AG04450 (cell line): Measurements from ENCODE around the gene STARD6. TPM values are rescaled to one million over a fixed set of nuclear protein-coding genes. Genes with fewer than 3 reads are reported as not detected.

Experiments
- CTCF ChIA-PET: fragments of 300-600, 350-600 bp; formaldehyde crosslinking; extraction: SDS; loops from one replicate; lab custom pipeline; 2022; ENCODE audit warnings: antibody characterized with exemption, inconsistent platforms; lab: Charles Lee
- POLR2A ChIA-PET: fragments of 350-600 bp; formaldehyde crosslinking; extraction: SDS; loops from one replicate; lab custom pipeline; 2021; ENCODE audit warnings: antibody characterized with exemption, inconsistent platforms; lab: Yijun Ruan, JAX
- DNase-seq: peaks from one replicate; pipeline ENCODE4 v3.0.0-alpha.2; 2011; ENCODE audit warnings: low read depth, low spot score
- H3K27ac ChIP-seq: one replicate; pipeline ENCODE4 v1.5.1; 2012; ENCODE audit warnings: low read depth, low read length, control low read depth
- H3K27me3 ChIP-seq: one replicate; pipeline ENCODE4 v1.6.0; 2012; ENCODE audit warnings: low read length; ENCODE audit not compliant: control insufficient read depth, insufficient read depth
- H3K4me3 ChIP-seq: 2 replicates; pipeline ENCODE4 v1.5.1; 2011; ENCODE audit warnings: mild to moderate bottlenecking, low read depth, low read length, control low read depth
- H3K9me3 ChIP-seq: 2 replicates; pipeline ENCODE4 v1.5.1; 2012; ENCODE audit warnings: low read length; ENCODE audit not compliant: control insufficient read depth, insufficient read depth
- CTCF ChIP-seq: IDR thresholded peaks from 2 replicates; pipeline ENCODE4 v1.5.1; 2011; ENCODE audit warnings: low read depth, low read length, control low read depth, inconsistent platforms
- polyA plus RNA-seq: library from polyadenylated mRNA; depleted of rRNA; stranded (reverse); fragments of >200 nt; gene quantifications from 2 replicates; pipeline ENCODE4 v1.2.3, GENCODE V29; 2011

STARD6 gene
- polyA plus RNA-seq, 1 experiment: 0.14 TPM

DNA sequence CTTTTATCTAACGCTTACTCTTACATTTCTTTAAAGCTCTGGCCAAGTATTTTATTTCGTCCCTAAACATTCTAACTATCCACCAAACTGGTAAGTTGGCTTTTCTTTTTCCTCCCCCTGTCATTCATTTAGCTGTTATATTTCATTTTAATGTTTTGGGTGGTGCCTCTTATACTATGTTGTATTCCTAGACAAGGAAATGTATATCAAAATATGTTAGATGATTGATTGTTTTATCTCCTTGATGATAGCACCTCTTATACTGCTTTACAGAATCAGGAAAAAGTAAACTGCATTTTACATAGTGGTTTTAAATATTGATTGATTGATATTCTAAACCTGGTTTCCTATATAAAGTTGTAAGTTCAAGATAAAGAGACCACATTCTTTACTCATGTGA, 24.0 kb upstream of the STARD6 start:
- no peak overlapping the region for H3K4me3 ChIP-seq
- no peaks in the 10 kb centered on the region for H3K27me3 ChIP-seq
- CTCF ChIA-PET: interaction anchor here (0.9 kb wide), 1 partner anchor 24 kb away, joined by 3 read pairs; the partner anchor contains the start of genes C18orf54 and STARD6
- H3K9me3 ChIP-seq: no peaks in the 10 kb centered on the region; the same call in 1 of the 2 replicates
- no peak for TF ChIP-seq CTCF
- DNase-seq: no peak
- POLR2A ChIA-PET: no interaction called here
- no peak overlapping the region for H3K27ac ChIP-seq

GRCh38 chr18:54378057-54378456, 20.4 kb upstream of the STARD6 start:
- Histone ChIP-seq H3K9me3 (no peaks in the 10 kb centered on the region), H3K27me3 (no peaks in the 10 kb centered on the region), H3K4me3 (no peak overlapping the region), H3K27ac (no peak overlapping the region)
- ChIA-PET CTCF (interaction anchor here (0.8 to 2.5 kb wide), 2 partner anchors 15 to 293 kb away, joined by 3 to 8 read pairs; no protein-coding TSS in a partner anchor), POLR2A (no interaction called here)
- no peak for TF ChIP-seq CTCF
- no peak for DNase-seq

- POLR2A ChIA-PET: no interaction called here
- CTCF ChIA-PET: interaction anchor here (1.5 kb wide), 1 partner anchor 32 kb away, joined by 4 read pairs; no protein-coding TSS in a partner anchor
- H3K4me3 ChIP-seq: no peak overlapping the region
- no peak for TF ChIP-seq CTCF
- no peak overlapping the region for H3K27ac ChIP-seq
- H3K27me3 ChIP-seq: no peaks in the 10 kb centered on the region
- no peaks in the 10 kb centered on the region; the same call in 1 of the 2 replicates for H3K9me3 ChIP-seq
- DNase-seq: no peak
These were observed 2.7 kb upstream of the STARD6 start for GRCh38 chr18:54360406-54360805.

DNA sequence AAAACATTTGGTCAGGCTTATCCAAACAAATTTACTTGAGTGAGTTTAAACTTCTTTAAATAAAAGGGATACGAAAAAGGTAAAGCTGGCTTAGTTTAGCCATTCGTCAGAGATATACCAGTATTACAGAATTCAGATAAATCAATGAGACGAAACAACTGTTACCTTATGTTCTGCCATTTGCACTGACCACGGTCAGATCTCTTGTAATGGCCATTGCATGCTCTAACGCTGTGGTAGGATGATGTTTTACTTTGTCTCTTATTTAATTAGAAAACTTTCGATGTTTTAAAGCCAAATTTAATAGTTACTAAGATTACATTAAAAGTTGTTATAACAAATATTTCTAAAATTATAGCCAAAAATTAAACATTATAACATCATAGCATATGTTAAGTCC, 1.6 kb upstream of the STARD6 start:
- H3K4me3 ChIP-seq: peak overlapping the region; percentile 89
- H3K9me3 ChIP-seq: no peaks in the 10 kb centered on the region; the same call in 1 of the 2 replicates
- H3K27ac ChIP-seq: no peak overlapping the region
- TF ChIP-seq CTCF: no peak
- ChIA-PET CTCF (interaction anchor here (4.3 kb wide), 1 partner anchor 33 kb away, joined by 35 read pairs; no protein-coding TSS in a partner anchor), POLR2A (no interaction called here)
- no peak for DNase-seq
- H3K27me3 ChIP-seq: no peaks in the 10 kb centered on the region

DNA sequence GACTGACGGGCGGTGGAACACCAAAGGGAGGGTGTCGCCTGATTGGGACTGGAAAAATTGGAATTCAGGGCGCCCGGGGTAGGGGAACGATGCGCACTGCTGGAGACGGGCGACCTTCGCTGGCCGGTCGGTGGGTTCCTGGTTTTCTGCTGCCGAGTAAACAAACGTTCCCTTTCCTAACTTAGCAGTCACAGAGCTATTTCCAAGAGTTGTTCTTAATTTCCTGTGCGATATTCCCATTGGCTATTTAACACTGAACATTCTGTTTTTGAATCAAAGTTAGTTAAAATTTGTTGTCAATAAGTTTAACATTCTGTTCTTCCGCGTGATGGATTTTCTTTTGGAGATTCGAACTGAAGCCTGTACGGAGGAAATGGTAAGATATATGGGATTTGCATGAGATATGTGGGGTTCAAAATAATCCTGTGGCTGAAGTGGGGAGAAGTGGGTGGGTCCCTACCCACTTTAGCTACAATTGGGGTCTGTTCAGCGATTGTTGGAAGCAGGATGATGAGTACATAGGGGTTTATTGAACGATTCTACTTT, 910 bp upstream of the STARD6 start:
- Histone ChIP-seq H3K4me3 (peak overlapping the region; percentile 89), H3K27ac (peak overlapping the region; percentile 43), H3K27me3 (no peaks in the 10 kb centered on the region), H3K9me3 (no peaks in the 10 kb centered on the region; the same call in 1 of the 2 replicates)
- no peak for TF ChIP-seq CTCF
- DNase-seq: no peak
- CTCF ChIA-PET: interaction anchor here (1.4 to 4.3 kb wide), 4 partner anchors 9 to 313 kb away, joined by 3 to 35 read pairs (median 10); no protein-coding TSS in a partner anchor
- POLR2A ChIA-PET: no interaction called here
